ENCODE data around the gene EPB41L2.

- TF ChIP-seq CTCF (IDR thresholded peaks at IDR 0.05) (no peak), POLR2A (IDR thresholded peaks at IDR 0.05) (no peak), POLR2AphosphoS5 (IDR thresholded peaks at IDR 0.05) (no peak)
Measured at GRCh38 chr6:131036143-131036542, 26.9 kb downstream of the EPB41L2 start.
